K562 (cell line): Measurements from ENCODE around the gene FMNL3. TPM values are rescaled to one million over a fixed set of nuclear protein-coding genes. Genes with fewer than 3 reads are reported as not detected.

Source experiments
- ATAC-seq: fragments of 200-7000 bp; cut with Tn5 transposase; 3 replicates; pipeline ENCODE4 v1.9.1; 2020; ENCODE audit warnings: moderate library complexity
- BruUV-seq: library from RNA; stranded (reverse); fragments of 400-500 nt; replicated peaks from 2 replicates; lab custom pipeline; 2021; lab: Mats Ljungman, UMichigan
- CTCF ChIA-PET: fragments of 300-600 bp; formaldehyde crosslinking; extraction: SDS; loops from one replicate; lab custom pipeline; 2021; ENCODE audit warnings: low intra/inter-chr PET ratio; lab: Yijun Ruan, JAX
- POLR2A ChIA-PET: fragments of 300-600, 350-650 bp; sonication (Branson Sonifier 250); formaldehyde crosslinking; extraction: SDS; loops from one replicate; lab custom pipeline; 2021; ENCODE audit warnings: antibody characterized with exemption, inconsistent platforms; lab: Yijun Ruan, JAX
- DNase-seq, 4 experiments: peaks; one replicate each; pipeline versions ENCODE4 v3.0.0 to v3.0.0-alpha.2; 2011 to 2018; ENCODE audit warnings: low spot score in 3 of 4, mixed read lengths in 3 of 4; ENCODE audit errors: extremely low read depth in 1 of 4
- FAIRE-seq: peaks from 2 replicates; lab custom pipeline; 2011; peaks lifted over from hg19 to GRCh38; lab: Jason Lieb, UNC
- H2AFZ ChIP-seq: 2 replicates; pipeline ENCODE4 v1.6.0; 2011; ENCODE audit warnings: low read depth, low read length, control low read depth, inconsistent platforms
- H3K27ac ChIP-seq: fragments of 200-600 bp; 3 replicates; pipeline ENCODE4 v1.8.0; 2011; ENCODE audit warnings: low read depth, mild to moderate bottlenecking, control low read depth, inconsistent platforms, low read length, moderate library complexity, mixed read lengths; ENCODE audit errors: extremely low read depth
- H3K27me3 ChIP-seq, 2 experiments: fragments of 300-600 bp in 1 of 2; 2 replicates in 1 of 2; 3 replicates in 1 of 2; pipeline versions ENCODE4 v1.6.0 to v1.8.0; 2011; ENCODE audit warnings: inconsistent platforms in 2 of 2, low read length in 2 of 2, mild to moderate bottlenecking in 1 of 2, mixed read lengths in 1 of 2, moderate library complexity in 1 of 2; ENCODE audit not compliant: control insufficient read depth in 2 of 2, insufficient read depth in 2 of 2
- H3K36me3 ChIP-seq: fragments of 300-600 bp; 3 replicates; pipeline ENCODE4 v1.8.0; 2011; ENCODE audit warnings: mild to moderate bottlenecking, low read length, inconsistent platforms; ENCODE audit not compliant: control insufficient read depth, insufficient read depth
- H3K4me1 ChIP-seq, 2 experiments: fragments of 200-600 bp in 1 of 2; replicated peaks in 1 of 2; 2 replicates in 1 of 2; 3 replicates in 1 of 2; pipeline versions ENCODE4 v1.5.1 to v1.8.0; 2011; ENCODE audit warnings: inconsistent platforms in 2 of 2, low read length in 2 of 2, mild to moderate bottlenecking in 1 of 2, mixed read lengths in 1 of 2, moderate library complexity in 1 of 2; ENCODE audit not compliant: control insufficient read depth in 2 of 2, insufficient read depth in 2 of 2
- H3K4me2 ChIP-seq: 2 replicates; pipeline ENCODE4 v1.6.1; 2011; ENCODE audit warnings: low read length, control low read depth, inconsistent platforms, mixed read lengths; ENCODE audit not compliant: insufficient read depth
- H3K4me3 ChIP-seq: fragments of 200-600 bp; sonication (generic), shearing (Covaris generic); 2 replicates; pipeline ENCODE4 v1.5.1; 2016; ENCODE audit warnings: control low read depth, inconsistent platforms
- H3K79me2 ChIP-seq: fragments of 200-600 bp; 3 replicates; pipeline ENCODE4 v1.8.0; 2011; ENCODE audit warnings: low read length, inconsistent platforms; ENCODE audit not compliant: control insufficient read depth, insufficient read depth
- H3K9ac ChIP-seq, 2 experiments: 2 replicates each; pipeline versions ENCODE4 v1.6.0 to v1.6.1; 2011; ENCODE audit warnings: low read depth in 2 of 2, low read length in 2 of 2, control low read depth in 1 of 2, inconsistent platforms in 1 of 2, mild to moderate bottlenecking in 1 of 2, mixed read lengths in 1 of 2; ENCODE audit not compliant: insufficient read depth in 1 of 2
- H3K9me1 ChIP-seq: one replicate; pipeline ENCODE4 v1.6.0; 2011; ENCODE audit warnings: inconsistent platforms, mild to moderate bottlenecking, low read length, moderate library complexity; ENCODE audit not compliant: control insufficient read depth, insufficient read depth
- H3K9me3 ChIP-seq: replicated peaks from 2 replicates; pipeline ENCODE4 v1.5.1; 2011; ENCODE audit warnings: low read depth, low read length, inconsistent platforms; ENCODE audit not compliant: control insufficient read depth, insufficient read depth
- H4K20me1 ChIP-seq: replicated peaks from 2 replicates; pipeline ENCODE4 v1.6.1; 2011; ENCODE audit warnings: low read length, inconsistent platforms, mixed read lengths; ENCODE audit not compliant: control insufficient read depth, insufficient read depth
- ARID1B ChIP-seq: fragments of 450-650 bp; IDR thresholded peaks from 2 replicates; pipeline ENCODE4 v1.6.1; 2016; ENCODE audit warnings: antibody characterized with exemption, mild to moderate bottlenecking, inconsistent platforms
- CBFA2T3 ChIP-seq: fragments of 450-650 bp; IDR thresholded peaks from 2 replicates; pipeline ENCODE4 v1.6.1; 2017
- ETV6 ChIP-seq, 3 experiments: fragments of 150-350 bp in 1 of 3; sonication (generic) in 1 of 3; formaldehyde crosslinking in 1 of 3; IDR thresholded peaks; 2 replicates each; pipeline versions ENCODE4 v1.6.1 to v1.8.0; 2014 to 2022; ENCODE audit warnings: borderline replicate concordance in 2 of 3, low read depth in 2 of 3, antibody characterized with exemption in 1 of 3, low read length in 1 of 3, mild to moderate bottlenecking in 1 of 3, missing genetic modification reagents in 1 of 3
- HMBOX1 ChIP-seq: sonication (generic); IDR thresholded peaks from 2 replicates; pipeline ENCODE4 v1.6.1; 2016
- ID3 ChIP-seq, 2 experiments: fragments of 250-450 bp in 1 of 2; fragments of 450-650 bp in 1 of 2; sonication (Bioruptor Pico) in 1 of 2; IDR thresholded peaks; 2 replicates each; pipeline versions ENCODE4 v1.6.1 to v1.8.0; 2016 to 2021; ENCODE audit warnings: mild to moderate bottlenecking in 2 of 2, moderate library complexity in 2 of 2, missing compliant biosample characterization in 1 of 2, missing genetic modification characterization in 1 of 2
- MTA2 ChIP-seq: fragments of 450-650 bp; IDR thresholded peaks from 2 replicates; pipeline ENCODE4 v1.6.1; 2016; ENCODE audit warnings: low read depth
- NKRF ChIP-seq: fragments of 450-650 bp; IDR thresholded peaks from 2 replicates; pipeline ENCODE4 v1.6.1; 2016; ENCODE audit warnings: borderline replicate concordance
- RFX5 ChIP-seq: IDR thresholded peaks from 2 replicates; pipeline ENCODE4 v1.6.1; 2011; ENCODE audit warnings: low read depth, mild to moderate bottlenecking, improper control_type of control experiment, low read length
- SMARCA4 ChIP-seq: fragments of 450-650 bp; IDR thresholded peaks from 2 replicates; pipeline ENCODE4 v1.6.1; 2016
- SMARCE1 ChIP-seq: fragments of 450-650 bp; IDR thresholded peaks from 2 replicates; pipeline ENCODE4 v1.7.1; 2016; ENCODE audit warnings: mild to moderate bottlenecking
- SPI1 ChIP-seq: IDR thresholded peaks from 2 replicates; pipeline ENCODE4 v1.6.1; 2011; ENCODE audit warnings: low read depth, low read length, control low read depth, borderline replicate concordance
- TAL1 ChIP-seq: fragments of 450-650 bp; IDR thresholded peaks from 2 replicates; pipeline ENCODE4 v1.6.1; 2016; ENCODE audit warnings: mild to moderate bottlenecking
- TCF3 ChIP-seq: sonication (generic); formaldehyde crosslinking; IDR thresholded peaks from 2 replicates; pipeline ENCODE4 v1.4.0; 2020; ENCODE audit warnings: mild to moderate bottlenecking, missing genetic modification reagents
- THRAP3 ChIP-seq: fragments of 450-650 bp; IDR thresholded peaks from 2 replicates; pipeline ENCODE4 v1.6.1; 2016; ENCODE audit warnings: mild to moderate bottlenecking, inconsistent platforms, borderline replicate concordance
- ZEB2 ChIP-seq: fragments of 450-650 bp; IDR thresholded peaks from 2 replicates; pipeline ENCODE4 v1.6.1; 2016
- whole genome bisulfite sequencing: fragments of 100-300 bp; shearing (Covaris generic); methylation state at CpG from one replicate; pipeline ENCODE4 v1.1.6; 2016; ENCODE audit warnings: low coverage, mixed read lengths; ENCODE audit not compliant: insufficient coverage; ENCODE audit errors: missing lambda C conversion rate; 5-methylcytosine and 5-hydroxymethylcytosine counted together
- in situ Hi-C: fragments of 300-500 bp; cut with MboI; formaldehyde crosslinking; loops from 4 replicates; pipeline ENCODE4 v1.15.0; 2018; ENCODE audit warnings: inconsistent platforms, mixed read lengths
- intact Hi-C: fragments of 100-400 bp; cut with micrococcal nuclease; formaldehyde crosslinking; loops from 2 replicates; pipeline ENCODE4 v1.14.2; 2022
- polyA plus RNA-seq, 8 experiments: library from polyadenylated mRNA; depleted of rRNA in 4 of 8; stranded (reverse) in 5 of 8; unstranded in 3 of 8; fragments of >200 nt; fragmentation: Nextera tagmentation in 2 of 8; fragmentation: Illumina TruSeq in 1 of 8; extraction: Ambion mirVana in 2 of 8; extraction: Trizol in 1 of 8; gene quantifications; 2 replicates each; pipeline versions ENCODE4 v1.2.1 to v1.2.3, GENCODE V29; 2011 to 2014; ENCODE audit warnings: inconsistent platforms in 1 of 8, missing spikeins in 1 of 8
- total RNA-seq, 7 experiments: library from RNA; depleted of rRNA in 6 of 7; stranded (reverse); fragments of >200 nt in 6 of 7; fragmentation: Illumina TruSeq in 2 of 7; extraction: Trizol in 2 of 7; gene quantifications; 2 replicates each; pipeline versions ENCODE4 v1.2.1 to v1.2.3, GENCODE V29; 2011 to 2021; ENCODE audit warnings: low replicate concordance in 1 of 7

The FMNL3 gene
- total and polyA plus RNA-seq, 9 of the 15 experiments (the other 6 are each of a cell fraction or from before 2014, with no cell fraction given), result 0.49 to 14.4 (median 6.8) TPM

- ChIA-PET POLR2A (interaction anchor here (0.7 to 1.7 kb wide), 4 partner anchors 10 to 58 kb away, joined by 3 to 7 read pairs (median 4); no protein-coding TSS in a partner anchor), CTCF (no interaction called here)
- DNase-seq, result peak in 2 of 4 experiments; percentile 36 to 43
- Histone ChIP-seq H2AFZ (peak overlapping the region; percentile 54), H3K79me2 (no peaks in the 10 kb centered on the region), H3K9ac (peak overlapping the region; percentile 27 to 69; a peak in 1 of 4 replicates), H3K27me3 (no peaks in the 10 kb centered on the region), H3K9me3 (no peaks in the 10 kb centered on the region), H4K20me1 (peaks cover 1% of the 10 kb centered on the region; the same call in 1 of the 2 replicates), H3K4me1 (peaks cover 0 to 33% of the 10 kb centered on the region in 2 experiments; a peak in 4 of 5 replicates), H3K4me3 (no peak overlapping the region), H3K27ac (peak overlapping the region; percentile 46; the same call in 2 of the 3 replicates), H3K36me3 (no peaks in the 10 kb centered on the region), H3K9me1 (no peaks in the 10 kb centered on the region), H3K4me2 (peak overlapping the region; percentile 63)
- in situ Hi-C loops, result no loop called here
- 8% methylated on average over 8 of the region's 8 CpGs for WGBS
- peak; percentile 77 for ATAC-seq
- peak; percentile 52 for FAIRE-seq
- intact Hi-C loops, result no loop called here
- BruUV-seq, result no TSS peak
- TF ChIP-seq ARID1B (peak; percentile 64), MTA2 (0 out of 2 replicates have a peak, but pooled peaks have one; percentile 11), SMARCA4 (peak; percentile 42), ID3 (CRISPR knock-in tag; IDR thresholded peaks at IDR 0.05) (no peak), ID3 (tag; IDR thresholded peaks at IDR 0.05) (peak; percentile 67; the same call in 1 of the 2 replicates), RFX5 (no peak), NKRF (no peak), HMBOX1 (peak; percentile 60), ZEB2 (0 out of 2 replicates have a peak, but pooled peaks have one; percentile 43), THRAP3 (no peak), ETV6 (IDR thresholded peaks at IDR 0.05; ENCODE audit: borderline replicate concordance in 1 of 2, low read depth in 2 of 2, low read length in 1 of 2) (peak in 1 of 2 experiments; percentile 89; a peak in 2 of 4 replicates), ETV6 (CRISPR knock-in tag; IDR thresholded peaks at IDR 0.05; ENCODE audit: borderline replicate concordance) (no peak), SPI1 (peak; percentile 66; the same call in 1 of the 2 replicates), TAL1 (peak; percentile 15; the same call in 1 of the 2 replicates), TCF3 (CRISPR knock-in tag) (peak; percentile 53; the same call in 1 of the 2 replicates), CBFA2T3 (peak; percentile 48; the same call in 1 of the 2 replicates), SMARCE1 (peak; percentile 67; the same call in 1 of the 2 replicates)
Observed at GRCh38 chr12:49698619-49699545, 8.3 kb downstream of the FMNL3 start.
